H1 (cell line): ENCODE results near the gene ARMH3. TPM values are rescaled to one million over a fixed set of nuclear protein-coding genes. Genes with fewer than 3 reads are reported as not detected.

ENCODE experiments used
- CTCF ChIA-PET: fragments of 300-600 bp; sonication (Branson Sonifier 250); formaldehyde crosslinking; loops from one replicate; lab custom pipeline; 2021; ENCODE audit not compliant: partially characterized antibody; lab: Charles Lee
- POLR2A ChIA-PET: fragments of 300-600 bp; sonication (Branson Sonifier 250); formaldehyde crosslinking; loops from one replicate; lab custom pipeline; 2021; ENCODE audit warnings: inconsistent platforms; ENCODE audit not compliant: partially characterized antibody; lab: Charles Lee
- DNase-seq, 2 experiments: peaks; one replicate each; pipeline versions ENCODE4 v3.0.0 to v3.0.0-alpha.2; 2010 to 2022; ENCODE audit warnings: low spot score in 2 of 2, low read depth in 1 of 2, mixed read lengths in 1 of 2
- FAIRE-seq: peaks from 2 replicates; lab custom pipeline; 2011; peaks lifted over from hg19 to GRCh38; lab: Jason Lieb, UNC
- H2AFZ ChIP-seq: 2 replicates; pipeline ENCODE4 v1.8.1; 2012; ENCODE audit warnings: low read length, inconsistent platforms
- H2AK5ac ChIP-seq: 2 replicates; pipeline ENCODE4 v1.6.1; 2013; ENCODE audit warnings: low read depth, low read length
- H2BK120ac ChIP-seq: replicated peaks from 2 replicates; pipeline ENCODE3; 2013; ENCODE audit warnings: low read depth, low read length, inconsistent platforms
- H2BK12ac ChIP-seq: 2 replicates; pipeline ENCODE4 v1.6.1; 2013; ENCODE audit warnings: low read depth, low read length
- H2BK15ac ChIP-seq: 2 replicates; pipeline ENCODE4 v1.6.1; 2013; ENCODE audit warnings: low read length
- H2BK20ac ChIP-seq: 2 replicates; pipeline ENCODE4 v1.6.1; 2013; ENCODE audit warnings: low read length
- H2BK5ac ChIP-seq: 2 replicates; pipeline ENCODE4 v1.6.1; 2013; ENCODE audit warnings: low read depth, low read length
- H3K14ac ChIP-seq: 2 replicates; pipeline ENCODE4 v1.6.1; 2013; ENCODE audit warnings: inconsistent platforms; ENCODE audit not compliant: insufficient read length
- H3K18ac ChIP-seq: 2 replicates; pipeline ENCODE4 v1.6.1; 2013; ENCODE audit warnings: low read length; ENCODE audit errors: extremely low read depth
- H3K23ac ChIP-seq: 2 replicates; pipeline ENCODE4 v1.6.1; 2013; ENCODE audit warnings: inconsistent platforms; ENCODE audit not compliant: insufficient read length
- H3K23me2 ChIP-seq: 2 replicates; pipeline ENCODE4 v1.6.1; 2013; ENCODE audit warnings: low read depth, low read length
- H3K27ac ChIP-seq: 2 replicates; pipeline ENCODE4 v1.6.1; 2011; ENCODE audit warnings: low read depth, low read length, inconsistent platforms
- H3K27me3 ChIP-seq, 4 experiments: replicated peaks in 1 of 4; 1 replicate in 1 of 4; 2 replicates in 3 of 4; pipeline versions ENCODE4 v1.6.1 to v1.8.1; 2011 to 2013; ENCODE audit warnings: low read length in 3 of 4, mild to moderate bottlenecking in 3 of 4, inconsistent platforms in 2 of 4, mixed read lengths in 2 of 4, moderate library complexity in 1 of 4; ENCODE audit not compliant: control insufficient read depth in 3 of 4, insufficient read depth in 3 of 4; ENCODE audit errors: extremely low read depth in 1 of 4
- H3K36me3 ChIP-seq, 4 experiments: 2 replicates each; pipeline versions ENCODE4 v1.6.1 to v1.8.1; 2011 to 2013; ENCODE audit warnings: mild to moderate bottlenecking in 4 of 4, low read length in 3 of 4, moderate library complexity in 2 of 4, control low read depth in 1 of 4, inconsistent platforms in 1 of 4; ENCODE audit not compliant: insufficient read depth in 4 of 4, control insufficient read depth in 2 of 4
- H3K4ac ChIP-seq: replicated peaks from 2 replicates; pipeline ENCODE3; 2013; ENCODE audit warnings: low read length, low read depth, mixed read lengths, inconsistent platforms; ENCODE audit not compliant: insufficient read length
- H3K4me1 ChIP-seq, 4 experiments: replicated peaks in 1 of 4; 1 replicate in 1 of 4; 2 replicates in 3 of 4; pipeline versions ENCODE4 v1.6.1 to v1.8.1; 2011 to 2013; ENCODE audit warnings: low read length in 3 of 4, inconsistent platforms in 2 of 4, mixed read lengths in 1 of 4; ENCODE audit not compliant: insufficient read depth in 4 of 4, control insufficient read depth in 3 of 4
- H3K4me2 ChIP-seq, 2 experiments: 2 replicates each; pipeline versions ENCODE4 v1.6.1 to v1.8.1; 2011 to 2013; ENCODE audit warnings: low read depth in 2 of 2, low read length in 2 of 2, control low read depth in 1 of 2, inconsistent platforms in 1 of 2, mild to moderate bottlenecking in 1 of 2; ENCODE audit not compliant: insufficient read depth in 1 of 2
- H3K4me3 ChIP-seq, 4 experiments: fragments of 200-600, 300-600 bp in 1 of 4; sonication (generic), shearing (Covaris generic), sonication (Bioruptor Twin) in 1 of 4; 2 replicates each; pipeline versions ENCODE4 v1.5.1 to v1.8.1; 2011 to 2016; ENCODE audit warnings: low read length in 4 of 4, low read depth in 3 of 4, control low read depth in 2 of 4, inconsistent platforms in 2 of 4, mild to moderate bottlenecking in 2 of 4, mixed read lengths in 1 of 4, moderate library complexity in 1 of 4; ENCODE audit not compliant: insufficient read depth in 2 of 4; ENCODE audit errors: extremely low read depth in 1 of 4
- H3K56ac ChIP-seq: replicated peaks from 2 replicates; pipeline ENCODE3; 2013; ENCODE audit warnings: low read depth, mild to moderate bottlenecking, mixed read lengths, low read length, inconsistent platforms; ENCODE audit not compliant: insufficient read length
- H3K79me1 ChIP-seq: 2 replicates; pipeline ENCODE4 v1.6.1; 2013; ENCODE audit warnings: low read depth, low read length, control low read depth
- H3K79me2 ChIP-seq, 2 experiments: 2 replicates each; pipeline versions ENCODE4 v1.6.1 to v1.8.1; 2012 to 2013; ENCODE audit warnings: low read length in 2 of 2, mild to moderate bottlenecking in 2 of 2, inconsistent platforms in 1 of 2; ENCODE audit not compliant: insufficient read depth in 2 of 2, control insufficient read depth in 1 of 2
- H3K9ac ChIP-seq, 4 experiments: replicated peaks in 1 of 4; 1 replicate in 1 of 4; 2 replicates in 3 of 4; pipeline versions ENCODE4 v1.6.1 to v1.8.1; 2011 to 2013; ENCODE audit warnings: low read depth in 3 of 4, low read length in 3 of 4, control low read depth in 2 of 4, mild to moderate bottlenecking in 2 of 4, moderate library complexity in 2 of 4, inconsistent platforms in 1 of 4; ENCODE audit errors: extremely low read depth in 1 of 4
- H3K9me3 ChIP-seq, 2 experiments: 2 replicates each; pipeline versions ENCODE4 v1.6.1 to v1.8.1; 2012 to 2013; ENCODE audit warnings: mild to moderate bottlenecking in 2 of 2, moderate library complexity in 2 of 2, control low read depth in 1 of 2, inconsistent platforms in 1 of 2, low read depth in 1 of 2, low read length in 1 of 2, mixed read lengths in 1 of 2; ENCODE audit not compliant: insufficient read depth in 2 of 2
- H4K20me1 ChIP-seq, 2 experiments: replicated peaks in 1 of 2; 2 replicates each; pipeline versions ENCODE3 to v1.8.1; 2011 to 2013; ENCODE audit warnings: inconsistent platforms in 2 of 2, low read length in 2 of 2, mild to moderate bottlenecking in 1 of 2; ENCODE audit not compliant: insufficient read depth in 2 of 2, control insufficient read depth in 1 of 2
- H4K5ac ChIP-seq: 2 replicates; pipeline ENCODE4 v1.6.1; 2013; ENCODE audit warnings: low read length, low read depth, mixed read lengths, inconsistent platforms; ENCODE audit not compliant: insufficient read length
- H4K8ac ChIP-seq: 2 replicates; pipeline ENCODE4 v1.8.0; 2013; ENCODE audit warnings: mild to moderate bottlenecking, moderate library complexity, low read length, inconsistent platforms; ENCODE audit not compliant: insufficient read depth; ENCODE audit errors: extremely low read depth
- H4K91ac ChIP-seq: replicated peaks from 2 replicates; pipeline ENCODE3; 2013; ENCODE audit warnings: low read length, mixed read lengths, inconsistent platforms; ENCODE audit not compliant: insufficient read length
- ATF3 ChIP-seq: IDR thresholded peaks from 2 replicates; pipeline ENCODE4 v1.6.1; 2011; ENCODE audit warnings: low read depth, mild to moderate bottlenecking, low read length; ENCODE audit not compliant: insufficient read depth
- BCL11A ChIP-seq, 2 experiments: IDR thresholded peaks; one replicate each; pipeline ENCODE4 v1.6.1; 2011; ENCODE audit warnings: low read depth in 2 of 2, low read length in 2 of 2, mild to moderate bottlenecking in 2 of 2
- CBX5 ChIP-seq: fragments of 300-800, 300-1000 bp; sonication (generic); IDR thresholded peaks from 2 replicates; pipeline ENCODE4 v1.7.1; 2016; ENCODE audit warnings: antibody characterized with exemption, low read length, low read depth
- CHD1 ChIP-seq: IDR thresholded peaks from 2 replicates; pipeline ENCODE4 v1.6.1; 2012; ENCODE audit warnings: low read depth, low read length, improper control_type of control experiment
- FOSL1 ChIP-seq: IDR thresholded peaks from 2 replicates; pipeline ENCODE4 v1.6.1; 2011; ENCODE audit warnings: mild to moderate bottlenecking, low read depth, low read length, moderate library complexity; ENCODE audit not compliant: insufficient read depth
- NANOG ChIP-seq: IDR thresholded peaks from 2 replicates; pipeline ENCODE4 v1.6.1; 2011; ENCODE audit warnings: low read length, low read depth, mild to moderate bottlenecking, inconsistent platforms; ENCODE audit not compliant: insufficient read depth, poor library complexity, severe bottlenecking
- SAP30 ChIP-seq: fragments of 300-600 bp; sonication (generic); IDR thresholded peaks from 2 replicates; pipeline ENCODE4 v1.7.1; 2012; ENCODE audit warnings: low read length, moderate library complexity, mild to moderate bottlenecking, inconsistent platforms; ENCODE audit not compliant: insufficient read depth, insufficient replicate concordance
- SIRT6 ChIP-seq: IDR thresholded peaks from one replicate; pipeline ENCODE4 v1.7.1; 2012; ENCODE audit warnings: low read length, inconsistent platforms
- USF2 ChIP-seq: IDR thresholded peaks from 2 replicates; pipeline ENCODE4 v1.6.1; 2011; ENCODE audit warnings: low read length, improper control_type of control experiment
- ZNF274 ChIP-seq: IDR thresholded peaks from 2 replicates; pipeline ENCODE4 v1.7.0; 2012; ENCODE audit warnings: low read length, borderline replicate concordance; ENCODE audit errors: extremely low read depth
- WGBS, 2 experiments: shearing (Covaris generic) in 1 of 2; methylation state at CpG; one replicate each; pipeline versions ENCODE4 v1.1.6 to v1.1.7; 2013 to 2015; ENCODE audit warnings: low lambda C conversion rate in 2 of 2, mixed read lengths in 2 of 2, inconsistent platforms in 1 of 2, low coverage in 1 of 2, missing lambda C conversion rate in 1 of 2; ENCODE audit not compliant: insufficient replicate concordance in 2 of 2, insufficient coverage in 1 of 2, insufficient read length in 1 of 2; ENCODE audit errors: extremely low coverage in 1 of 2, missing lambda C conversion rate in 1 of 2; 5-methylcytosine and 5-hydroxymethylcytosine counted together
- polyA plus RNA-seq, 7 experiments: library from polyadenylated mRNA; depleted of rRNA in 3 of 7; stranded (reverse) in 5 of 7; unstranded in 2 of 7; fragments of >200 nt in 5 of 7; fragments of 200-250 nt in 2 of 7; gene quantifications; 1 replicate in 5 of 7; 2 replicates in 1 of 7; 4 replicates in 1 of 7; pipeline versions ENCODE4 v1.2.1 to v1.2.3, GENCODE V29; 2011 to 2013; ENCODE audit warnings: missing spikeins in 2 of 7, mixed read lengths in 2 of 7
- total RNA-seq: library from RNA; stranded (reverse); fragmentation: NEBNext Ultra II Directional; extraction: Animal tissue kit (Norgen Biotek cat#: 25700); gene quantifications from 2 replicates; pipeline ENCODE4 v1.2.1, GENCODE V29; 2021

ARMH3 gene
- total and polyA plus RNA-seq, 2 of the 8 experiments (the other 6 are each of a cell fraction or from before 2014, with no cell fraction given): 11.6 to 18.3 TPM

- DNase-seq (no peak), FAIRE-seq (no peak)
- H3K9ac ChIP-seq: no peak overlapping the region
- ChIA-PET POLR2A (interaction anchor here (0.6 to 1.2 kb wide), 2 partner anchors 63 to 242 kb away, joined by 3 to 4 read pairs; partner anchors contain the start of gene OGA), CTCF (interaction anchor here (0.7 to 16.8 kb wide), 6 partner anchors 8 to 192 kb away, joined by 3 to 210 read pairs (median 4); no protein-coding TSS in a partner anchor)
- H3K9me3 ChIP-seq: no peaks in the 10 kb centered on the region
- no peak overlapping the region for H2AFZ ChIP-seq
- no peaks in the 10 kb centered on the region for H4K20me1 ChIP-seq
- no peak overlapping the region for H3K4me3 ChIP-seq
- no peak overlapping the region for H2BK120ac ChIP-seq
- H3K56ac ChIP-seq: no peak overlapping the region
- no peaks in the 10 kb centered on the region for H3K79me1 ChIP-seq
- H3K4ac ChIP-seq: no peak overlapping the region
- H3K27me3 ChIP-seq: no peaks in the 10 kb centered on the region
- no peak overlapping the region for H4K91ac ChIP-seq
- H3K36me3 ChIP-seq: no peaks in the 10 kb centered on the region
- no peak overlapping the region for H2AK5ac ChIP-seq
- H3K4me1 ChIP-seq: no peaks in the 10 kb centered on the region
- H3K4me2 ChIP-seq: no peak overlapping the region
- 82% methylated on average over 2 of the region's 2 CpGs; no CpG with 5 or more reads in 1 of the 2 experiments for WGBS, 2 experiments
- no peak overlapping the region for H3K23ac ChIP-seq
- no peak overlapping the region for H4K5ac ChIP-seq
- no peak overlapping the region for H2BK20ac ChIP-seq
- no peaks in the 10 kb centered on the region for H3K23me2 ChIP-seq
- no peak overlapping the region for H4K8ac ChIP-seq
- no peak overlapping the region for H2BK5ac ChIP-seq
- no peak overlapping the region for H3K14ac ChIP-seq
- H2BK12ac ChIP-seq: no peak overlapping the region
- no peak overlapping the region for H3K27ac ChIP-seq
- H3K79me2 ChIP-seq: no peaks in the 10 kb centered on the region
- no peak overlapping the region for H3K18ac ChIP-seq
- no peak overlapping the region for H2BK15ac ChIP-seq
- TF ChIP-seq SAP30 (no peak), NANOG (no peak), BCL11A (IDR thresholded peaks at IDR 0.05; ENCODE audit: low read depth in 2 of 2, low read length in 2 of 2) (no peak), FOSL1 (no peak), SIRT6 (no peak), CHD1 (no peak), ATF3 (no peak), CBX5 (no peak), ZNF274 (no peak), USF2 (no peak)
Measured at GRCh38 chr10:101881036-101881774, 174.8 kb downstream of the ARMH3 start.
